ENCODE measurements around the gene AAR2. TPM values are rescaled to one million over a fixed set of nuclear protein-coding genes. Genes with fewer than 3 reads are reported as not detected.
A peak's percentile ranks its signal among the peaks of the same experiment; 100 is the strongest.

AAR2 gene
- total RNA-seq, 1 experiment from 2014 or later = 26.1 TPM

- ChIA-PET POLR2A (no interaction called here), CTCF (no interaction called here)
- in situ Hi-C loops (cut with HindIII; ENCODE audit: low pct_unique_long_range_greater_than_20kb, low sequenced_read_pairs) = no loop called here
These were observed 10.1 kb downstream of the AAR2 start for GRCh38 chr20:36246401-36246800.

GRCh38 chr20:36248836-36249235, 12.6 kb downstream of the AAR2 start:
- CTCF ChIA-PET = no interaction called here

More at GRCh38 chr20:36246401-36246800, 10.1 kb downstream of the AAR2 start:
- DNase-seq (ENCODE audit: low read depth, low spot score) (no peak), ATAC-seq (no peak)
- TF ChIP-seq CTCF (IDR thresholded peaks at IDR 0.05) (no peak), SIN3A (IDR thresholded peaks at IDR 0.05; ENCODE audit: borderline replicate concordance, insufficient read depth, low read depth, low read length) (no peak), REST (IDR thresholded peaks at IDR 0.05; ENCODE audit: insufficient read depth in 1 of 2, low read depth in 2 of 2, low read length in 1 of 2) (no peak), POLR2AphosphoS5 (IDR thresholded peaks at IDR 0.05; ENCODE audit: low read depth, low read length) (no peak), TCF7L2 (IDR thresholded peaks at IDR 0.05; ENCODE audit: low read depth, low read length) (no peak)
- H3K36me3 ChIP-seq (ENCODE audit: control insufficient read depth, insufficient read depth, low read length) = peaks cover 28% of the 10 kb centered on the region
- BruUV-seq (replicated peaks) = no TSS peak
- no peaks in the 10 kb centered on the region for H3K4me1 ChIP-seq (ENCODE audit: control insufficient read depth, insufficient read depth, low read length)
- no peak overlapping the region for H3K27ac ChIP-seq (ENCODE audit: low read length)
- H3K4me3 ChIP-seq (ENCODE audit: low read depth in 2 of 2, low read length in 2 of 2) = no peak overlapping the region
- no peaks in the 10 kb centered on the region for H3K27me3 ChIP-seq (ENCODE audit: control insufficient read depth, insufficient read depth, low read length)
- H3K9me3 ChIP-seq (ENCODE audit: control insufficient read depth, insufficient read depth, low read depth, low read length) = no peaks in the 10 kb centered on the region
- intact Hi-C loops (cut with micrococcal nuclease; ENCODE audit: unreplicated experiment) = no loop called here

More at GRCh38 chr20:36248836-36249235, 12.6 kb downstream of the AAR2 start:
- Histone ChIP-seq H3K27me3 (ENCODE audit: control insufficient read depth, insufficient read depth, low read length) (no peaks in the 10 kb centered on the region), H3K36me3 (ENCODE audit: control insufficient read depth, insufficient read depth, low read length) (peaks cover 20% of the 10 kb centered on the region), H3K4me3 (ENCODE audit: low read depth in 2 of 2, low read length in 2 of 2) (no peak overlapping the region), H3K9me3 (ENCODE audit: control insufficient read depth, insufficient read depth, low read depth, low read length) (no peaks in the 10 kb centered on the region), H3K4me1 (ENCODE audit: control insufficient read depth, insufficient read depth, low read length) (no peaks in the 10 kb centered on the region), H3K27ac (ENCODE audit: low read length) (no peak overlapping the region)
- BruUV-seq (replicated peaks) = TSS peak; percentile 18
- ATAC-seq (no peak), DNase-seq (ENCODE audit: low read depth, low spot score) (no peak)
- intact Hi-C loops (cut with micrococcal nuclease; ENCODE audit: unreplicated experiment) = no loop called here
- POLR2A ChIA-PET = no interaction called here
- TF ChIP-seq TCF7L2 (IDR thresholded peaks at IDR 0.05; ENCODE audit: low read depth, low read length) = no peak
- no peak for TF ChIP-seq POLR2AphosphoS5 (IDR thresholded peaks at IDR 0.05; ENCODE audit: low read depth, low read length)
- no peak for TF ChIP-seq REST (IDR thresholded peaks at IDR 0.05; ENCODE audit: insufficient read depth in 1 of 2, low read depth in 2 of 2, low read length in 1 of 2)
- no peak for TF ChIP-seq CTCF (IDR thresholded peaks at IDR 0.05)
- no peak for TF ChIP-seq SIN3A (IDR thresholded peaks at IDR 0.05; ENCODE audit: borderline replicate concordance, insufficient read depth, low read depth, low read length)
- in situ Hi-C loops (cut with HindIII; ENCODE audit: low pct_unique_long_range_greater_than_20kb, low sequenced_read_pairs) = no loop called here

All from Panc1 (cell line).